Measurements from ENCODE around the gene INF2.

GRCh38 chr14:104703269-104703668 lies 13.9 kb downstream of the INF2 start:
- TF ChIP-seq FOXA1 (IDR thresholded peaks at IDR 0.05), result no peak
- no peak for TF ChIP-seq SP1 (IDR thresholded peaks at IDR 0.05)
- TF ChIP-seq FOXM1 (IDR thresholded peaks at IDR 0.05; ENCODE audit: borderline replicate concordance), result no peak
- TF ChIP-seq CTBP1 (IDR thresholded peaks at IDR 0.05; ENCODE audit: borderline replicate concordance), result no peak
- TF ChIP-seq PKNOX1 (IDR thresholded peaks at IDR 0.05), result no peak
- TF ChIP-seq BHLHE40 (IDR thresholded peaks at IDR 0.05; ENCODE audit: borderline replicate concordance), result no peak
- TF ChIP-seq TARDBP (IDR thresholded peaks at IDR 0.05), result no peak
- TF ChIP-seq SUZ12 (IDR thresholded peaks at IDR 0.05), result no peak
- TF ChIP-seq ELF4 (IDR thresholded peaks at IDR 0.05), result no peak
- no peak for TF ChIP-seq ARNT (IDR thresholded peaks at IDR 0.05)
- TF ChIP-seq ZNF384 (IDR thresholded peaks at IDR 0.05), result no peak
- no peak for TF ChIP-seq FOXK2 (IDR thresholded peaks at IDR 0.05)
- no peak for TF ChIP-seq HDGF (IDR thresholded peaks at IDR 0.05; ENCODE audit: borderline replicate concordance)

Data from HEK293T (cell line).